ENCODE data around the gene ZFAND3. TPM values are rescaled to one million over a fixed set of nuclear protein-coding genes. Genes with fewer than 3 reads are reported as not detected.

Gene ZFAND3
- total and polyA plus RNA-seq, 2 experiments from 2014 or later, result 36.5 to 50.0 TPM

DNA sequence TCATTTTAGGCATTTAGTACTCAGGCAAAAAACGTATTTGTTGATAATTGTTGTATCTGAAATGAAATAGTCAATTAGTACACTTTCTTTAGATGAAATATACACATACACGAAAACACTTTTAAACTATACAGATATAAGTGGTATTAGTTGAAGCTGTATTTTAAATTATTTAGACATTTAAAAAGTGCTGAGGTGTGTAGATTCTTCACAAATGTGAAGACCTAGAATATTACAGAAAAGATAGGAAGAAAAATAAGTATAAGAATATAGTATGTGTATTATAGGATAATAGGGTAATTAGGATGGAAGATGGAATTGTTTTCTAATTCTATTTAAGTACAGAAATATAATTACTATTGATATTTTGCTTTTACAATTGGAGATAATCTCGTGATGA is 4.6 kb downstream of the ZFAND3 start:
- no peak overlapping the region for H3K4me3 ChIP-seq
- H3K27ac ChIP-seq, result peak overlapping the region; percentile 75
- H4K20me1 ChIP-seq (ENCODE audit: insufficient read depth, poor library complexity, severe bottlenecking), result peaks cover 88% of the 10 kb centered on the region
- WGBS (ENCODE audit: low lambda C conversion rate, missing lambda C conversion rate), result 80% methylated on average over 3 of the region's 3 CpGs
- H3K27me3 ChIP-seq, result no peaks in the 10 kb centered on the region
- no peaks in the 10 kb centered on the region for H3K9me3 ChIP-seq (ENCODE audit: low read depth)
- no peak overlapping the region for H2AFZ ChIP-seq
- no peak for DNase-seq (ENCODE audit: low spot score)
- TF ChIP-seq EZH2phosphoT487 (IDR thresholded peaks at IDR 0.05; ENCODE audit: low read depth, severe bottlenecking, unreplicated experiment) (no peak), EZH2 (IDR thresholded peaks at IDR 0.05; ENCODE audit: borderline replicate concordance) (no peak)
- TF ChIP-seq, protein P1, sequence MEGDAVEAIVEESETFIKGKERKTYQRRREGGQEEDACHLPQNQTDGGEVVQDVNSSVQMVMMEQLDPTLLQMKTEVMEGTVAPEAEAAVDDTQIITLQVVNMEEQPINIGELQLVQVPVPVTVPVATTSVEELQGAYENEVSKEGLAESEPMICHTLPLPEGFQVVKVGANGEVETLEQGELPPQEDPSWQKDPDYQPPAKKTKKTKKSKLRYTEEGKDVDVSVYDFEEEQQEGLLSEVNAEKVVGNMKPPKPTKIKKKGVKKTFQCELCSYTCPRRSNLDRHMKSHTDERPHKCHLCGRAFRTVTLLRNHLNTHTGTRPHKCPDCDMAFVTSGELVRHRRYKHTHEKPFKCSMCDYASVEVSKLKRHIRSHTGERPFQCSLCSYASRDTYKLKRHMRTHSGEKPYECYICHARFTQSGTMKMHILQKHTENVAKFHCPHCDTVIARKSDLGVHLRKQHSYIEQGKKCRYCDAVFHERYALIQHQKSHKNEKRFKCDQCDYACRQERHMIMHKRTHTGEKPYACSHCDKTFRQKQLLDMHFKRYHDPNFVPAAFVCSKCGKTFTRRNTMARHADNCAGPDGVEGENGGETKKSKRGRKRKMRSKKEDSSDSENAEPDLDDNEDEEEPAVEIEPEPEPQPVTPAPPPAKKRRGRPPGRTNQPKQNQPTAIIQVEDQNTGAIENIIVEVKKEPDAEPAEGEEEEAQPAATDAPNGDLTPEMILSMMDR (IDR thresholded peaks at IDR 0.05; ENCODE audit: poor library complexity), result no peak
- peak overlapping the region; percentile 82 for H3K4me2 ChIP-seq
- peaks cover 37% of the 10 kb centered on the region for H3K4me1 ChIP-seq (ENCODE audit: insufficient read depth)
- no peaks in the 10 kb centered on the region for H3K36me3 ChIP-seq (replicated peaks; ENCODE audit: insufficient read depth, low read depth)
- peaks cover 93% of the 10 kb centered on the region for H3K79me2 ChIP-seq
- no peaks in the 10 kb centered on the region for H3K9me2 ChIP-seq (replicated peaks; ENCODE audit: insufficient read depth)

DNA sequence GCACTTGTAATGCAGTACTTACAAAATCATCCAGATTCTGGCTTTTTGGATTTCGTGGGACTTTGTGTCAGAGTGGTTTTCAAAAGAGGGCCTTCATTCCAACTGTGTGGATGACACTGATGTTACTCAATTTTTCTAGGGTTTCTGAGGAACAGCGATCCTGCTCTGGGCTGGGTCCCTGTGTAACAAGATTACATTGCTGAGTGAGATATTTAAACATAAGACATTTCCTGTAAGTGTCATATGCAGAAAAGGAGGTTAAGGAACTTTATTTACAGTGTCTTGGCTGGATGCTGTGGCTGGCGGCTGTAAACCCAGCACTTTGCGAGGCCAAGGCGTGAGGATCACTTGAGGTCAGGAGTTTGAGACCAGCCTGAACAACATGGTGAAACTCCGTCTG is 6.7 kb downstream of the ZFAND3 start:
- no peak for DNase-seq (ENCODE audit: low spot score)
- TF ChIP-seq EZH2phosphoT487 (IDR thresholded peaks at IDR 0.05; ENCODE audit: low read depth, severe bottlenecking, unreplicated experiment) (no peak), EZH2 (IDR thresholded peaks at IDR 0.05; ENCODE audit: borderline replicate concordance) (no peak)
- TF ChIP-seq, protein P1 (IDR thresholded peaks at IDR 0.05; ENCODE audit: poor library complexity), result no peak
- no peaks in the 10 kb centered on the region for H3K9me2 ChIP-seq (replicated peaks; ENCODE audit: insufficient read depth)
- H3K79me2 ChIP-seq, result peaks cover 98% of the 10 kb centered on the region
- 89% methylated on average over 6 of the region's 6 CpGs for WGBS (ENCODE audit: low lambda C conversion rate, missing lambda C conversion rate)
- no peaks in the 10 kb centered on the region for H3K9me3 ChIP-seq (ENCODE audit: low read depth)
- no peak overlapping the region for H3K27ac ChIP-seq
- H3K4me3 ChIP-seq, result no peak overlapping the region
- no peak overlapping the region for H3K4me2 ChIP-seq
- no peaks in the 10 kb centered on the region for H3K27me3 ChIP-seq
- no peaks in the 10 kb centered on the region for H3K36me3 ChIP-seq (replicated peaks; ENCODE audit: insufficient read depth, low read depth)
- peaks cover 34% of the 10 kb centered on the region for H3K4me1 ChIP-seq (ENCODE audit: insufficient read depth)
- no peak overlapping the region for H2AFZ ChIP-seq
- H4K20me1 ChIP-seq (ENCODE audit: insufficient read depth, poor library complexity, severe bottlenecking), result peaks cover 100% of the 10 kb centered on the region

DNA sequence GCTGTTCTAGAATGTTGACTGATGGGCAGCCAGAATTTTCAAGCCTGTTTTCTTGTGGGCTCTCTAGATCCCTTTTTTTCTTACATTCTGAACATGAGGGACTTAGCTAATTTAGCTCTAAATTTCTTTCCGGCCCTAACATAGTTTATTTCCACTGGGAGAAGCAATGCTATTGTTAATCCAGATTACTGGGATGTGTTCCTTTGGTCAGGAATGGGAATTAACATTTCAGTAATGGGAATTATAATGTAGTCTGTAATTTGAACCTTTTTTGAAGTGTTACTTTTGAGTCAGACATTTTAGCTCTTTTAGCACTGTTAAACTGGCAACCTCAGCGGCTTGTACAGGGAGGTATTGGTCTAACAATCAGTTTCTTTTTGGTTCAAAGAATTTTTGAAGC is 7.5 kb downstream of the ZFAND3 start:
- Histone ChIP-seq H2AFZ (no peak overlapping the region), H3K9me3 (ENCODE audit: low read depth) (no peaks in the 10 kb centered on the region), H3K4me1 (ENCODE audit: insufficient read depth) (peaks cover 26% of the 10 kb centered on the region), H3K27me3 (no peaks in the 10 kb centered on the region), H3K4me3 (no peak overlapping the region), H3K36me3 (replicated peaks; ENCODE audit: insufficient read depth, low read depth) (no peaks in the 10 kb centered on the region), H3K9me2 (replicated peaks; ENCODE audit: insufficient read depth) (no peaks in the 10 kb centered on the region), H3K79me2 (peaks cover 98% of the 10 kb centered on the region), H4K20me1 (ENCODE audit: insufficient read depth, poor library complexity, severe bottlenecking) (peaks cover 100% of the 10 kb centered on the region), H3K4me2 (no peak overlapping the region), H3K27ac (no peak overlapping the region)
- TF ChIP-seq, protein P1 (IDR thresholded peaks at IDR 0.05; ENCODE audit: poor library complexity), result no peak
- TF ChIP-seq EZH2 (IDR thresholded peaks at IDR 0.05; ENCODE audit: borderline replicate concordance), result no peak
- no peak for TF ChIP-seq EZH2phosphoT487 (IDR thresholded peaks at IDR 0.05; ENCODE audit: low read depth, severe bottlenecking, unreplicated experiment)
- 97% methylated on average over 2 of the region's 2 CpGs for WGBS (ENCODE audit: low lambda C conversion rate, missing lambda C conversion rate)
- no peak for DNase-seq (ENCODE audit: low spot score)

Data from hepatocyte (in vitro differentiated cells).